CD4-positive, CD25-positive, alpha-beta regulatory T cell (primary cell): Measurements from ENCODE around the gene FARP2. TPM values are rescaled to one million over a fixed set of nuclear protein-coding genes. Genes with fewer than 3 reads are reported as not detected.
A peak's percentile ranks its signal among the peaks of the same experiment; 100 is the strongest.

ENCODE experiments used
- ATAC-seq, 2 donors: fragments of 150-1000 bp; cut with Tn5 transposase; one replicate each; pipeline ENCODE4 v1.10.0; 2021; ENCODE audit warnings: low read depth in 2 of 2, moderate number of reproducible peaks in 2 of 2, moderate library complexity in 1 of 2
- DNase-seq, 3 donors: peaks; one replicate each; pipeline versions ENCODE4 v3.0.0 to v3.0.0-alpha.2; 2012 to 2022; ENCODE audit warnings: mixed read lengths in 1 of 3
- H3K27ac ChIP-seq: one replicate; pipeline ENCODE4 v1.7.0; 2013; ENCODE audit warnings: mild to moderate bottlenecking, low read length; ENCODE audit not compliant: insufficient read depth, poor library complexity, severe bottlenecking
- H3K27me3 ChIP-seq: one replicate; pipeline ENCODE4 v1.7.0; 2013; ENCODE audit warnings: low read length; ENCODE audit not compliant: control insufficient read depth, insufficient read depth
- H3K36me3 ChIP-seq: one replicate; pipeline ENCODE4 v1.7.0; 2013; ENCODE audit warnings: mild to moderate bottlenecking, low read length, moderate library complexity; ENCODE audit not compliant: control insufficient read depth, insufficient read depth
- H3K4me1 ChIP-seq: 2 replicates; pipeline ENCODE4 v1.7.0; 2013; ENCODE audit warnings: mild to moderate bottlenecking, low read length; ENCODE audit not compliant: insufficient read depth, control insufficient read depth, poor library complexity, severe bottlenecking
- H3K4me3 ChIP-seq: one replicate; pipeline ENCODE4 v1.7.0; 2013; ENCODE audit warnings: low read depth, mild to moderate bottlenecking, low read length, moderate library complexity
- H3K9me3 ChIP-seq, 2 experiments: 1 replicate in 1 of 2; 2 replicates in 1 of 2; pipeline ENCODE4 v1.7.0; 2013; ENCODE audit warnings: low read length in 2 of 2, mild to moderate bottlenecking in 1 of 2, moderate library complexity in 1 of 2; ENCODE audit not compliant: control insufficient read depth in 2 of 2
- H3K27ac Mint-ChIP-seq, 3 donors: one replicate each; pipeline ENCODE4 v1.8.0; 2020 to 2022; ENCODE audit warnings: mild to moderate bottlenecking in 3 of 3, mixed read lengths in 3 of 3, moderate library complexity in 2 of 3
- H3K27me3 Mint-ChIP-seq: one replicate; pipeline ENCODE4 v1.8.0; 2022; ENCODE audit warnings: mild to moderate bottlenecking, mixed read lengths
- H3K36me3 Mint-ChIP-seq: one replicate; pipeline ENCODE4 v1.8.0; 2020; ENCODE audit warnings: mixed read lengths
- H3K4me1 Mint-ChIP-seq, 4 donors: one replicate each; pipeline ENCODE4 v1.8.0; 2020 to 2022; ENCODE audit warnings: mixed read lengths in 4 of 4, mild to moderate bottlenecking in 1 of 4
- H3K4me3 Mint-ChIP-seq, 4 donors: one replicate each; pipeline ENCODE4 v1.8.0; 2020 to 2022; ENCODE audit warnings: mild to moderate bottlenecking in 4 of 4, mixed read lengths in 4 of 4, moderate library complexity in 3 of 4
- H3K9me3 Mint-ChIP-seq, 7 donors: one replicate each; pipeline ENCODE4 v1.8.0; 2020 to 2022; ENCODE audit warnings: mixed read lengths in 7 of 7, mild to moderate bottlenecking in 3 of 7, moderate library complexity in 2 of 7
- polyA plus RNA-seq, 4 donors: library from polyadenylated mRNA; unstranded; fragments of 300-500 nt; fragmentation: Illumina TruSeq; gene quantifications; one replicate each; pipeline ENCODE4 v1.2.3, GENCODE V29; 2021
- total RNA-seq: library from RNA; stranded (reverse); gene quantifications from one replicate; pipeline ENCODE4 v1.2.3, GENCODE V29; 2022

FARP2 gene
- total and polyA plus RNA-seq, 5 donors from 2014 or later: 3.0 to 34.9 (median 7.4) TPM

- Histone ChIP-seq H3K4me3 (no peak overlapping the region), H3K4me1 (no peaks in the 10 kb centered on the region), H3K36me3 (no peaks in the 10 kb centered on the region), H3K9me3 (no peaks in the 10 kb centered on the region), H3K27ac (no peak overlapping the region), H3K27me3 (no peaks in the 10 kb centered on the region)
- H3K4me1 Mint-ChIP-seq: peaks cover 0 to 5% (median 0%) of the 10 kb centered on the region in 4 donors
- H3K27me3 Mint-ChIP-seq: peaks cover 21% of the 10 kb centered on the region
- no peak for ATAC-seq
- H3K36me3 Mint-ChIP-seq: no peaks in the 10 kb centered on the region
- no peak for DNase-seq
- no peak overlapping the region for H3K27ac Mint-ChIP-seq
- H3K9me3 Mint-ChIP-seq: peaks cover 0 to 2% (median 0%) of the 10 kb centered on the region in 7 donors
- no peak overlapping the region for H3K4me3 Mint-ChIP-seq
These were observed 176.1 kb downstream of the FARP2 start for GRCh38 chr2:241532168-241532567.

- no peaks in the 10 kb centered on the region for H3K4me1 ChIP-seq
- Mint-ChIP-seq H3K27me3 (peaks cover 27% of the 10 kb centered on the region), H3K36me3 (no peaks in the 10 kb centered on the region), H3K4me1 (peaks cover 0 to 5% (median 0%) of the 10 kb centered on the region in 4 donors), H3K4me3 (no peak overlapping the region), H3K27ac (no peak overlapping the region), H3K9me3 (no peaks in the 10 kb centered on the region)
- no peak for ATAC-seq
- DNase-seq: no peak
- H3K9me3 ChIP-seq: no peaks in the 10 kb centered on the region
- no peaks in the 10 kb centered on the region for H3K27me3 ChIP-seq
- no peak overlapping the region for H3K27ac ChIP-seq
- H3K36me3 ChIP-seq: no peaks in the 10 kb centered on the region
- H3K4me3 ChIP-seq: no peak overlapping the region
These were observed 176.9 kb downstream of the FARP2 start for GRCh38 chr2:241532733-241533601.

GRCh38 chr2:241534293-241534692 lies 178.2 kb downstream of the FARP2 start:
- no peak overlapping the region for H3K27ac ChIP-seq
- no peaks in the 10 kb centered on the region for H3K4me1 ChIP-seq
- no peak for DNase-seq
- Mint-ChIP-seq H3K9me3 (no peaks in the 10 kb centered on the region), H3K36me3 (no peaks in the 10 kb centered on the region), H3K4me1 (peaks cover 0 to 2% (median 0%) of the 10 kb centered on the region in 4 donors), H3K4me3 (no peak overlapping the region), H3K27me3 (peaks cover 32% of the 10 kb centered on the region), H3K27ac (peak overlapping the region in 1 of 3 donors; percentile 62)
- no peak for ATAC-seq
- no peaks in the 10 kb centered on the region for H3K9me3 ChIP-seq
- no peak overlapping the region for H3K4me3 ChIP-seq
- no peaks in the 10 kb centered on the region for H3K27me3 ChIP-seq
- H3K36me3 ChIP-seq: no peaks in the 10 kb centered on the region

- ATAC-seq: no peak
- DNase-seq: no peak
- Mint-ChIP-seq H3K36me3 (no peaks in the 10 kb centered on the region), H3K27me3 (peaks cover 37% of the 10 kb centered on the region), H3K9me3 (no peaks in the 10 kb centered on the region), H3K4me3 (no peak overlapping the region), H3K4me1 (peaks cover 0 to 2% (median 0%) of the 10 kb centered on the region in 4 donors), H3K27ac (no peak overlapping the region)
- Histone ChIP-seq H3K4me1 (no peaks in the 10 kb centered on the region), H3K36me3 (no peaks in the 10 kb centered on the region), H3K4me3 (no peak overlapping the region), H3K27ac (no peak overlapping the region), H3K27me3 (no peaks in the 10 kb centered on the region), H3K9me3 (no peaks in the 10 kb centered on the region)
These were observed 178.8 kb downstream of the FARP2 start for GRCh38 chr2:241534701-241535375.

GRCh38 chr2:241535871-241536655 lies 180.0 kb downstream of the FARP2 start:
- Histone ChIP-seq H3K27me3 (no peaks in the 10 kb centered on the region), H3K4me1 (peaks cover 6% of the 10 kb centered on the region), H3K4me3 (no peak overlapping the region), H3K27ac (no peak overlapping the region), H3K36me3 (no peaks in the 10 kb centered on the region), H3K9me3 (no peaks in the 10 kb centered on the region)
- peaks cover 0 to 5% (median 0%) of the 10 kb centered on the region in 4 donors for H3K4me1 Mint-ChIP-seq
- ATAC-seq (no peak), DNase-seq (no peak)
- peaks cover 0 to 1% (median 0%) of the 10 kb centered on the region in 7 donors for H3K9me3 Mint-ChIP-seq
- no peak overlapping the region for H3K27ac Mint-ChIP-seq
- H3K4me3 Mint-ChIP-seq: no peak overlapping the region
- H3K36me3 Mint-ChIP-seq: no peaks in the 10 kb centered on the region
- H3K27me3 Mint-ChIP-seq: peaks cover 38% of the 10 kb centered on the region

- H3K27ac Mint-ChIP-seq: no peak overlapping the region
- H3K4me1 Mint-ChIP-seq: peaks cover 0 to 5% (median 0%) of the 10 kb centered on the region in 4 donors
- Histone ChIP-seq H3K27ac (no peak overlapping the region), H3K4me3 (no peak overlapping the region), H3K27me3 (no peaks in the 10 kb centered on the region), H3K36me3 (no peaks in the 10 kb centered on the region), H3K9me3 (no peaks in the 10 kb centered on the region), H3K4me1 (peaks cover 11% of the 10 kb centered on the region)
- H3K9me3 Mint-ChIP-seq: peaks cover 0 to 1% (median 0%) of the 10 kb centered on the region in 7 donors
- H3K36me3 Mint-ChIP-seq: no peaks in the 10 kb centered on the region
- peaks cover 46% of the 10 kb centered on the region for H3K27me3 Mint-ChIP-seq
- DNase-seq (no peak), ATAC-seq (no peak)
- H3K4me3 Mint-ChIP-seq: no peak overlapping the region
These were observed 182.9 kb downstream of the FARP2 start for GRCh38 chr2:241538838-241539615.
